Rectal smooth muscle tissue (tissue), 1 donor: ENCODE data around the gene CDC6.

ENCODE experiments used
- H3K27ac ChIP-seq: one replicate; pipeline ENCODE4 v1.7.0; 2013; ENCODE audit warnings: low read depth, low read length, inconsistent platforms
- H3K27me3 ChIP-seq: one replicate; pipeline ENCODE4 v1.7.0; 2013; ENCODE audit warnings: low read length; ENCODE audit not compliant: control insufficient read depth, insufficient read depth
- H3K36me3 ChIP-seq: one replicate; pipeline ENCODE4 v1.7.0; 2013; ENCODE audit warnings: low read length; ENCODE audit not compliant: control insufficient read depth, insufficient read depth
- H3K4me1 ChIP-seq: one replicate; pipeline ENCODE4 v1.7.0; 2013; ENCODE audit warnings: low read length; ENCODE audit not compliant: control insufficient read depth, insufficient read depth
- H3K4me3 ChIP-seq: one replicate; pipeline ENCODE4 v1.7.0; 2013; ENCODE audit warnings: low read length
- H3K9ac ChIP-seq: one replicate; pipeline ENCODE4 v1.7.0; 2013; ENCODE audit warnings: low read length

CDC6 gene

GRCh38 chr17:40322358-40323315 is 35.0 kb downstream of the CDC6 start:
- Histone ChIP-seq H3K27me3 (no peaks in the 10 kb centered on the region), H3K4me3 (peak overlapping the region; percentile 72), H3K27ac (peak overlapping the region; percentile 83), H3K36me3 (no peaks in the 10 kb centered on the region), H3K4me1 (peaks cover 45% of the 10 kb centered on the region), H3K9ac (peak overlapping the region; percentile 42)

- Histone ChIP-seq H3K4me3 (peak overlapping the region; percentile 50), H3K4me1 (peaks cover 47% of the 10 kb centered on the region), H3K36me3 (no peaks in the 10 kb centered on the region), H3K9ac (peak overlapping the region; percentile 45), H3K27ac (peak overlapping the region; percentile 83), H3K27me3 (no peaks in the 10 kb centered on the region)
These were observed 36.0 kb downstream of the CDC6 start for GRCh38 chr17:40323391-40324381.

- Histone ChIP-seq H3K4me3 (no peak overlapping the region), H3K27ac (no peak overlapping the region), H3K9ac (no peak overlapping the region), H3K27me3 (no peaks in the 10 kb centered on the region), H3K36me3 (no peaks in the 10 kb centered on the region), H3K4me1 (peaks cover 46% of the 10 kb centered on the region)
These were observed 37.7 kb downstream of the CDC6 start for GRCh38 chr17:40325156-40326013.

- Histone ChIP-seq H3K4me1 (peaks cover 47% of the 10 kb centered on the region), H3K4me3 (peak overlapping the region; percentile 9)
These were observed 38.5 kb downstream of the CDC6 start for GRCh38 chr17:40326014-40326831.

GRCh38 chr17:40326832-40327199 is 39.1 kb downstream of the CDC6 start:
- Histone ChIP-seq H3K4me3 (peak overlapping the region; percentile 9), H3K36me3 (no peaks in the 10 kb centered on the region), H3K27ac (no peak overlapping the region), H3K27me3 (no peaks in the 10 kb centered on the region), H3K4me1 (peaks cover 47% of the 10 kb centered on the region), H3K9ac (no peak overlapping the region)

More at GRCh38 chr17:40326014-40326831, 38.5 kb downstream of the CDC6 start:
- H3K27ac ChIP-seq, result no peak overlapping the region
- no peaks in the 10 kb centered on the region for H3K27me3 ChIP-seq
- no peak overlapping the region for H3K9ac ChIP-seq
- H3K36me3 ChIP-seq, result no peaks in the 10 kb centered on the region

GRCh38 chr17:40327244-40327729 is 39.6 kb downstream of the CDC6 start:
- H3K4me3 ChIP-seq, result no peak overlapping the region
- no peaks in the 10 kb centered on the region for H3K27me3 ChIP-seq
- no peak overlapping the region for H3K27ac ChIP-seq
- H3K36me3 ChIP-seq, result no peaks in the 10 kb centered on the region
- H3K4me1 ChIP-seq, result peaks cover 47% of the 10 kb centered on the region
- no peak overlapping the region for H3K9ac ChIP-seq

GRCh38 chr17:40327735-40328385 is 40.2 kb downstream of the CDC6 start:
- Histone ChIP-seq H3K27ac (peak overlapping the region; percentile 62), H3K36me3 (no peaks in the 10 kb centered on the region), H3K27me3 (no peaks in the 10 kb centered on the region), H3K4me1 (peaks cover 47% of the 10 kb centered on the region), H3K4me3 (no peak overlapping the region), H3K9ac (no peak overlapping the region)

GRCh38 chr17:40328386-40328766 is 40.7 kb downstream of the CDC6 start:
- Histone ChIP-seq H3K27ac (peak overlapping the region; percentile 62), H3K4me1 (peaks cover 43% of the 10 kb centered on the region), H3K4me3 (no peak overlapping the region), H3K9ac (no peak overlapping the region), H3K36me3 (no peaks in the 10 kb centered on the region), H3K27me3 (no peaks in the 10 kb centered on the region)

- H3K36me3 ChIP-seq, result no peaks in the 10 kb centered on the region
- peaks cover 44% of the 10 kb centered on the region for H3K4me1 ChIP-seq
- H3K9ac ChIP-seq, result no peak overlapping the region
- no peaks in the 10 kb centered on the region for H3K27me3 ChIP-seq
- H3K27ac ChIP-seq, result peak overlapping the region; percentile 80
- peak overlapping the region; percentile 34 for H3K4me3 ChIP-seq
These were observed 42.4 kb downstream of the CDC6 start for GRCh38 chr17:40329839-40330794.

- Histone ChIP-seq H3K27ac (peak overlapping the region; percentile 80), H3K36me3 (no peaks in the 10 kb centered on the region), H3K4me1 (peaks cover 45% of the 10 kb centered on the region), H3K9ac (no peak overlapping the region), H3K27me3 (no peaks in the 10 kb centered on the region), H3K4me3 (no peak overlapping the region)
These were observed 43.3 kb downstream of the CDC6 start for GRCh38 chr17:40330850-40331470.
